HG03565 (cell line): ENCODE measurements around the gene PROC.

ENCODE experiments used
- ATAC-seq: cut with Tn5 transposase; IDR thresholded peaks from one replicate; pipeline ENCODE4 v1.9.1; 2021; ENCODE audit warnings: mild to moderate bottlenecking, moderate library complexity; ENCODE audit not compliant: unreplicated experiment

Gene PROC

GRCh38 chr2:127418300-127419111 is at the start of gene PROC:
PROC (plus strand) TSS chr2:127418427; CDS start chr2:127419943, 1,516 bp downstream.
- no peak for ATAC-seq

DNA sequence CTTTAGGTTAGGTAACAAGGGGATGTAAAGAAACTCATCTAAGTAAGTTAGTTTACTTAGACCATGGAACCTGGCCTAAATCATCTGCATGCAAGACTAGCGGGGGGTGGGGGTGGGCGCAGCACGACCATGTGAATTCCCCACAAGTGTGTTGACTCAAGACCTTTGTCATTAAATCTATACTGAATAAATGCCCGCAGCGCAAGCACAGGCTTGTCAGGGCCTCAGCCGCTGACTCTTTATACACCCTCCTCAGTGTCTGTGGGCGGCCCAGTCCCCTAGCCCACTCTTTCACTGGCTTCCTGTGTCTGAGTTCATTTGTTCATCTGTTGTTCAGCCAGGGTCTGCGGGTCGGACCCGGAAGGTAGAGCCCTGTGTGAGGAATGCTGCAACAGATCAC is 48.2 kb upstream of the PROC start:
- ATAC-seq, result no peak

GRCh38 chr2:127371037-127371436 is 47.2 kb upstream of the PROC start:
- no peak for ATAC-seq

- ATAC-seq, result no peak
These were observed 44.7 kb upstream of the PROC start for GRCh38 chr2:127373362-127374083.

DNA sequence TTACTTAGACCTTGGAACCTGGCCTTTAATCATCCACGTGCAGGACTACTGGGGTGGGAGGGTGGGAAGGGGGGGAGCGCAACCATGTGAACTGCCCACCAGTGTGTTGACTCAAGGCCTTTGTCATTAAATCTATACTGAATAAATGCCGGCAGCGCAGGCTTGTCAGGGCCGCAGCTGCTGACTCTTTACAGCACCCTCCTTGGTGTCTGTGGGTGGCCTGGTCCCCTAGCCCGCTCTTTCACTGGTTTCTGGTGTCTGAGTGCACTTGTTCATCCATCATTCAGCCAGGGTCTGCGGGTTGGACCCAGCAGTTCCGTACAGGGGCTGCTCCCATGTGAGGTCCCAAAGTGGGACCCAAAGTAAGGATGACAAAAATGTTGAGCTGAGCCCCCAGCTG is 42.0 kb upstream of the PROC start:
- ATAC-seq, result no peak

DNA sequence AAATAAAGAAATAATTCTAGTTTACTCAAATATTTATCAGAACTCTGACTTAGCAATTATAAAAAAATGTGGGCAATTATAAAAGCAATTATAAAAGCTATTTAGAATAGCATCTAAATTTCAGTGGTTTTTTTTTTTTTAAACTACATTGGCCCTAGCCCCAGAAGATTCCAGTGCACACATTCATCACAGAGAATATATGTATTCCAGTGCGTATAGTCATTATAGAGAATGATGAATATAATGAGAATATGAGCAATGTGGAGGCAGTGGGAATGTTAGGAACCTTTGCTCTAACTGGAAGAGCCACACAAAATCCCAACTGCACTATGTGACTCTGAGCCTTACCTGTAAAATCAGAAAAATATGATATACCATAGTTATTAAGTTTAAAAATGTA is 41.0 kb upstream of the PROC start:
- no peak for ATAC-seq

DNA sequence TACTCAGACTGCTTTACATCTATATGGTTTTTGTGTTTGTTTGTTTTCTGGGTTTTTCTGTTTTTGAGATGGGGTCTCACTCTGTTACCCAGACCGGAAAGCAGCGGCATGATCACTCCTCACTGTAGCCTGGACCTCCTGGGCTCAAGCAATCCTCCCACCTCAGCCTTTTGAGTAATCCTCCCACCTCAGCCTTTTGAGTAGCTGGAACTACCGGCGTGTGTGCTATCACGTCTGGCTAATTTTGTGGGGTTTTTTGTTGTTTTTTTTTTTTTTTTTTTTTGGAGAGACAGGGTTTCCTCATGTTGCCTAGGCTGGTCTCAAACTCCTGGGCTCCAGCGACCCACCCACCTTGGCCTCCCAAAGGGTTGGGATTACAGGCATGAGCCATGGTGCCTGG is 39.5 kb upstream of the PROC start:
- ATAC-seq, result no peak

DNA sequence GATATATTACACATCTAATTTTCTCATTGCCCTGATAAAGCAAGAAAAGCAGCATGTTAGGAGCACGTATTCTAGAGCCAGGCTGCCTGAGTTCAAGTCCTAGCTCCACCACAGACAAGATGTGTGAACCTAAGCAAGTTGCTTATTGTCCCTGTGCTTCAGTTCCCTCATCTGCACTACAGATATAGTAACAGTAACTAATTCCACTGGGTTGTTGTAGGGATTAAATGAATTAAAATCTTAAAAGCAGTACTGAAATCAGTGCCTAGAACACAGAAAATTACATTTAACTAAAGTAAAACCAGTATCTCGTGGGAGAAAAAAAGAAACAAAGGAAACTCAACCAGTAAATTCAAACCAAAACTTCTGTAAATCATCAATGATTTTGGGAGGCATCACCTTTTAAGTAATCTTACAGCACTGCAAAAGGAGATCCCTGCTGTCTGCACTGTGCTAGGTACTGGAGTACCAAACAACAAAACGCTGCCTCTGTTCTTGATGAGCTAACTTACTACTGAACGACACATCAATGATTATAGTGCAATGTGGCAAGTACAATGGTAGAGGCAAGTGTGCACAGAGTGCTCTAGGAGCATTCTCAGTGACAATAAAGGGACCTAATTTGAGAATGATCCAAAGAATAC is 38.4 kb upstream of the PROC start:
- no peak for ATAC-seq

- ATAC-seq, result no peak
These were observed 36.5 kb upstream of the PROC start for GRCh38 chr2:127381762-127382161.

DNA sequence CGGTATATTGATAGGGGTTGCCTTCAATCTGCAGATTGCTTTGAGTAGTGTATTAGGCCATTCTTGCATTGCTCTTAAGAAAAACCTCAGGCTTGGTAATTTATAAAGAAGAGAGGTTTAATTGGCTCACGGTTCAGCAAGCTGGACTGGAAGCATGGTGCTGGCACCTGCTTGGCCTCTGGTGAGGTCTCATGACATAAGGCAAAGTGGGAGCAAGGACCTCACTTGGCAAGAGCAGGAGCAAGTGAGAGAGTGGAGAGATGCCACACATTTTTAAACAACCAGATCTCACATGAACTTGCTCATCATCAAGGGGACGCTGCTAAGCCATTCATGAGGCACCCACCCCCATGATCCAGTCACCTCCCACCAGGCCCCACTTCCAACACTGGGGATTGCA is 35.4 kb upstream of the PROC start:
- no peak for ATAC-seq

GRCh38 chr2:127384529-127384928 is 33.7 kb upstream of the PROC start:
- ATAC-seq, result no peak

GRCh38 chr2:127386246-127386645 is 32.0 kb upstream of the PROC start:
- ATAC-seq, result no peak

GRCh38 chr2:127386764-127387654 is 31.2 kb upstream of the PROC start:
- ATAC-seq, result peak; percentile 41

DNA sequence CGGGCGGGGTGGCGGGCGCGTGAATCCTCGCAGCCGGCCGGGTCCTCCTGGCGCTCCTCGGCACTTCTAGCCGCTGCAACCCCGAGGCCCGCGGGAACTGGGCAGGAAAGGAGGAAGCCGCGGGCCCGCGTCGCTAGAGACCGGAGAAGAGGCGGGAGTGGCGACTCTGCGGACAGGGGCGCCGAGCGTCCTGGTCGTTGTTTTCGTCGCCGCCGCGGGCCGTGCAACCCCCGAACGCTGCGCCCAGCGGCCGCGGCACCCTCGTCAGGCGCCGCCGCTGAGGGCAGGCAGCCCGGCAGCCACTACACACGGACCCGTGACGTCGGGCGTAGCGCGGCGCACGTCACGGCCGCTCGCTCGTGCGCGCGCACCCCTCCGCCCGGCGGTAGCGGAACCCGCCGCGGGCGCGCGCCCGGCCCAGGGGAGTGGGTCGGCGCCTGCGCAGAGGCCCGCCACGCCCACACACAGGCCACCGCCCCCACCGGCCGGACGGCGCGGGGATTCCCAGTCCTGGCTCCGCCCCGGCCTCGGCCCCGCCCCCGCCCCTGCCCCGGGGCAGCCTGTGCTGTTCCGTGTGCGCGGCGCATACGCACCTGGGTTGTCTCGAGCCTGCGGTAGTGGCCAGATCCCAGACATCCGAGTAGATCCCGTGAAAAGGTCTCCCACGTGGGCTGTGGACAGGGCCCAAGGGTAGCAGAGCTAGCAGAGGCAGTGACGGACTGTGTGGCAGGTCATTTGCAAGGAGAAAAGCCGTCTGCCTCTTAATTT is 30.4 kb upstream of the PROC start, which contains the start of gene MAP3K2:
MAP3K2 (minus strand) TSS at position 321 of the 768 bp plus-strand sequence. CDS start 44,846 bp downstream, outside the sequence.
- ATAC-seq, result peak; percentile 74

GRCh38 chr2:127388423-127389164 is 29.6 kb upstream of the PROC start:
- no peak for ATAC-seq

DNA sequence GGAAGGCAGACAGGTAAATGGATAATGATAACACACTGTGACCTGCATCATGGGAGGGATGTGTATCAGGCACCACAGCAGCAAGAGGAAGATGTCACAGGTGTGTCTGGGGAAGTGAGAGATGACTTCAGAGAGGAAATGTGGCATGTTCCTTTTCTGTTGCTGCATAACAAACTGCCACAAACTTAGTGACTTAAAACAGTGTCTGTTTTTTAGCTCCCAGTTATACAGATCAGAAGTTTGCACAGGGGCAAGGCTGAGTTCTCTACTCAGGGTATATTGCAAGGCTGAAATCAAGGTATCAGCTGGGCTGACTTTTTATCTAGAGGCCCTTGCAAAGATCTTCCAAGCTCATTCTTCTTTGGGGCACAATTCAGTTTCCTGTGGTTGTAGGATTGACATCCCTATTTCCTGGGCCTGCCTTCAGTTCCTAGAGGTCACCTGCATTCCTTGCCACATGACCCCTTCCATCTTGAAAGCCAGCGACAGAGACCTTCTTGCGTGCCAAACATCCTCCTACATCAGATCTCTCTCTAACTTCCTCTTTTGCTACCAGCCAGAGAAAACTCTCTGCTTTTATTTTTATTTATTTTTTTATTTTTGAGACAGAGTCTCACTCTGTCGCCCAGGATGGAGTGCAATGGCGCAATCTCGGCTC is 28.3 kb upstream of the PROC start:
- ATAC-seq, result no peak

- ATAC-seq, result no peak
These were observed 25.9 kb upstream of the PROC start for GRCh38 chr2:127392133-127392827.
